HG02981 (cell line): Measurements from ENCODE around the gene MAP2K6.
A peak's percentile ranks its signal among the peaks of the same experiment; 100 is the strongest.

Experiments
- ATAC-seq: cut with Tn5 transposase; IDR thresholded peaks from one replicate; pipeline ENCODE4 v1.9.1; 2021; ENCODE audit warnings: mild to moderate bottlenecking, moderate library complexity; ENCODE audit not compliant: unreplicated experiment

MAP2K6 gene

DNA sequence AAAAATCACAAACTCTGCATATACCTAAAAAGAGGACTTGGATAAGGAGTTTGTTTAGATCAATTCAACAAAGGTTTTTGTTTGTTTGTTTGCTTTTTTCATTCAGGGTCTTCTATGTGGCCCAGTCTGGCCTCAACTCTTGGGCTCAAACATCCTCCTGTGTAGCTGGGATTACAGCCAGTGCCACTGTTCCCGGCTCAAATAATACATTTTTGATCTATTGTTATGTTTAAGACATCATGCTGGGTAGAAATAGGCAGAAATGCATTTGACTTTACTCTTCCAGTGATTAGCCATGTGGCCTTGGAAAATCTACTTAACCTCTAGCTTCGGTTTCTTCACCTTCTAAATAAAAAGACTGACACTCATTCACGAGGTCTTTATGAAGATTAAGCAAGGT lies 11.5 kb downstream of the MAP2K6 start:
- ATAC-seq = no peak

DNA sequence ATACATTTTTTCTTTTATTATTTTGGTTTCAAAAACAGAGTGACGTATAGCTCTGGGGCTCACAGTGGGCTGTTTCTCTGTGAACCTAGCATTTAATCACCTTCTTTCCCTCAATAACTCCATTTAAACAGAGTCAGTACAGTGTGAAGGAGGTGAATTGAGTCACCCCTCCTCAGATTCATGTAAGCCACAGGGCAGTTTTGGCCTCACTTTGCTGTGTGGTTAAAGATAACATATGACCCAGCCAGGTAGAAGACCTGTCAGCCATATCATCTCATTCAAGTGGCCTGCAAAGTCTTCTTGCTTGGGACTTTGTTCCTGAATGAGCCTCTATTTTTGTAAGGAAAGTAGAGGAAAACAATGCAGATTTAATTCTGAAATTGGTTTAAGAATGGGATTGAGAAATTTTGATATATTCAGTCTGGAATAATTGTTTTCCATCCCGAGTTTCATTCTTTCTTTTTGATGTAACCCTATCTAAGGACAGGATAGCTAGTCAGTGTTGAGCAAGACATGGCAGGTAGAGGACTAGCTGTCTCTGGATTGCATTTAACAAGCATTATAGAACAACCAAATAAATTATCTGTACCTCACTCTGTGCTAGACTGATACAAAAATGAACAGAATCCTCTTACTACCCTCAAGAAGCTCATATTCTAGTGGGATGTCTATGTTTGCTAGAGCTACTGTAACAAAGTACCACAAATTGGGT lies 13.1 kb downstream of the MAP2K6 start:
- no peak for ATAC-seq

GRCh38 chr17:69428252-69428980 lies 13.9 kb downstream of the MAP2K6 start:
- ATAC-seq = no peak

DNA sequence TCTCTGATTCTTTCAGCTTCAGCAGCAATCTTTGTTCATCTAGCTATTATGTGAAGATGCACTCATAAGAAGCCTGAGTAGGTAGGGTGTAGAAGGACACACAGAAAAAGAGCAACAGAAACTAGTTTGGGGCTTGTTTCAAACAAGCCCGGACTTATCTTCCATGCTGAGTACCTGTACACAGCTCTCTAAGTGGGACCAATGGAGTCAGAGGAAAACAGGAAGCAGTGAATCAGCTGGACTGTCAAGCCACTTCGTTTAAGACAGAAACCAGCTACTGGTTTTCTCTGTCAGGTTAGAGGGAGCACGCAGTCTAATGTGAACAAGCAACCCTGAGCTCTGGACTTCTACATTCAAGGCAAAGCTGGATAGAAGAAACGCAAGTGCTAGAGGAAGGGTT lies 16.0 kb downstream of the MAP2K6 start:
- no peak for ATAC-seq

GRCh38 chr17:69431835-69432234 lies 17.3 kb downstream of the MAP2K6 start:
- ATAC-seq = no peak

DNA sequence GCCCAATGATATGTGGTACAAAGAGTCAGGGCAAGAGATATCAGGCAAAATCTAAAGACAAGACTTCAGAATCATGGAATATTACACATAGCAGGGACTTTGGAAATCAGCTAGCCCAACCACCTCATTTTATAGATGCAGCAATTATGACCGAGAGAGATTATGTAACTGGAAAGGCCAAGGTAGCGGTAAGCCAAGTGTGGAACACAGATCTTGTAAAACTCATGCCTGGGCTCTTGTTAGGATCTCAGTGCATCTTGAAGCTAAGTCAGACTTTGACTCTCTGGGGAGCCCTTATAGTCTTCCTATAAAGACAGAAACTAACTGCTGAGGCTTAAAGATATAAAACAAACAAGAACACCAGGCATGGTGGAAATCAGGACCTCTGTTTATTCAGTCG lies 18.6 kb downstream of the MAP2K6 start:
- ATAC-seq = no peak

GRCh38 chr17:69434164-69434579 lies 19.7 kb downstream of the MAP2K6 start:
- no peak for ATAC-seq

- no peak for ATAC-seq
Observed at GRCh38 chr17:69435971-69436696, 21.6 kb downstream of the MAP2K6 start.

DNA sequence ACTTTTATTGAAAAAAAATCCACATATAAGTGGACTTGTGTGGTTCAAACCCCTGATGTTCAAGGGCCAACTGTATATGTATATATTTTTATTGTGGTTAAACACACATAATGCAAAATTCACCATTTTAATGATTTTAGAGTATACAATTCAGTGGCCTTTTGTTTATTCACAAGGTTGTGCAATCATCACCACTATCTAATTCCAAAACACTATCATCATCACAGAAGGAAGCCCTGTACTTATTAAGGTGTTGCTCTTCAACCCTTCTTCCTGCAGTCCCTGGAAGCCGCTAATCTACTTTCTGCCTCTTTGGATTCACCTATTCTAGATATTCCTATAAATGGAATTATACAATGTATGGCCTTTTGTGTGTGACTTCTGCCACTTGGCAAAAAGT lies 23.0 kb downstream of the MAP2K6 start:
- no peak for ATAC-seq

- no peak for ATAC-seq
Observed at GRCh38 chr17:69438776-69439175, 24.3 kb downstream of the MAP2K6 start.

- no peak for ATAC-seq
Observed at GRCh38 chr17:69441179-69441578, 26.7 kb downstream of the MAP2K6 start.

- ATAC-seq = no peak
Observed at GRCh38 chr17:69443138-69443537, 28.6 kb downstream of the MAP2K6 start.

- no peak for ATAC-seq
Observed at GRCh38 chr17:69444023-69444422, 29.5 kb downstream of the MAP2K6 start.

DNA sequence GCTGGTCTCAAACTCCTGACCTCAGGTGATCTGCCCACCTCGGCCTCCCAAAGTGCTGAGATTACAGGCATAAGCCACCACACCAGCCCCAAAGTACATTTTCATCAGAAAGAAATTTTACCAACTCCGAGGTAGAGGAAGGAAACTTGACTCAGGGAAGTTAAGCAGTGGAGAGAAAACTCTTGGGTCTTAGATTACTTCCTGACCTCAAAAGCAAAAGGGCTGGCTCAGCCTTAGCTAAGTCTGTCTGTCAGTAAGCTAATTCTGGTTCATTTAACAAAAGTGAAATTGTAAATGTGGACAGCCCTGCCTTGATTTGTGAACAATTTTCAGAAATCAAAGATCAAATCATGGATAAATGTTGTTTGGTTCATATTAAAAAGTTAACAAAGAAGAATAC lies 30.6 kb downstream of the MAP2K6 start:
- no peak for ATAC-seq

DNA sequence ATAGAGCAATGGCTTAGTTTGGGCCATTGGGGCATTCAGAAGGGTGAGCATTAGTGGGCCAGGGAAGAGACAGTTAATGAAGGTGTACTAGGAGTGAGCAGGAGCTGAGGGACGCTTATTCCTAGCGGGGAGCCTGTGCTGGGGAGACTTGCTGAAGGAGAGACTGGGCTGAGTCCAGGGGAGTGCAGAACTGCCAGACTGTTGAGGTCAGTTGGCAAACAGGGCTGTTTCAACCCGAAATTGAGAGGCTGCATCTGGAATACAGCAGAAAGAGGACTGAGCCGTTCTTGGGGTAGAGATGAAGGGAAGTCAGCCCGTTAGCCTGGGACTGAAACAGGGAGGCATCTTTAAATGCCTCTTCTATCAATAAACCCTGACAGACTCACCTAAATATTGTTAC lies 33.2 kb downstream of the MAP2K6 start:
- ATAC-seq = no peak

DNA sequence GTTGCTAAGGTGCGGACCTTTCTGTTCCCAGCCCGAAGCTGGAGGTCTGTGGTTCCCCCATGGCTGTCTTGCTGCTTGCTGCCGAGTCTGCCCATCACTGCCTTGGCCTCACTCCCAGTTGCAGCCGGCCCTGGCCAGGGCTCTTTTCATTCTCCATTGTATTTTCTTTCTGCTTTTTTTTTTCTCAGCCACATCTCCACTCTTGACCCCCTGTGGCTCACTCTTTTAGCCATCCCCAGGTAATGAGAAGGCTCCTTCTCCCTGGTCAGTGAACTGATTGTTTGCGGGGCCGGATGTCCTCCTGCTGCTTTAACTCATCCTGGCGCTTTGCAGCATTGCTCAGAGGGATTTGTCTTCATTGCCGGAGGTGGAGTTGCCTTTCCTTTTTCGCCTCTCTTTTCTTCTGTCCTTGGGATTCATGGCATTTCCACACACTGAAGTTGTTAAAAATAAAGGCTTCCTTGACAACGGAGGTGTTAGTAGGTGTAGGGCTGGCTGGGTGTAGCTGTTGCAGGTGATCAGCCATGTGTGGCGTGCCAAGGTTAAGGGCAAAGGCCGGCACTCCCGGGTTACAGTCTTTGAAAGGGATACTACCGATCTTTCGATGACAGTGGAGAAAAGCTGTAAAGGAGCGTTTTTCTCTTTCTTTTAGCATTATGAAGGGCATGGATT lies 34.1 kb downstream of the MAP2K6 start:
- no peak for ATAC-seq

- no peak for ATAC-seq
Observed at GRCh38 chr17:69450131-69450530, 35.6 kb downstream of the MAP2K6 start.

- no peak for ATAC-seq
Observed at GRCh38 chr17:69450918-69451317, 36.4 kb downstream of the MAP2K6 start.

DNA sequence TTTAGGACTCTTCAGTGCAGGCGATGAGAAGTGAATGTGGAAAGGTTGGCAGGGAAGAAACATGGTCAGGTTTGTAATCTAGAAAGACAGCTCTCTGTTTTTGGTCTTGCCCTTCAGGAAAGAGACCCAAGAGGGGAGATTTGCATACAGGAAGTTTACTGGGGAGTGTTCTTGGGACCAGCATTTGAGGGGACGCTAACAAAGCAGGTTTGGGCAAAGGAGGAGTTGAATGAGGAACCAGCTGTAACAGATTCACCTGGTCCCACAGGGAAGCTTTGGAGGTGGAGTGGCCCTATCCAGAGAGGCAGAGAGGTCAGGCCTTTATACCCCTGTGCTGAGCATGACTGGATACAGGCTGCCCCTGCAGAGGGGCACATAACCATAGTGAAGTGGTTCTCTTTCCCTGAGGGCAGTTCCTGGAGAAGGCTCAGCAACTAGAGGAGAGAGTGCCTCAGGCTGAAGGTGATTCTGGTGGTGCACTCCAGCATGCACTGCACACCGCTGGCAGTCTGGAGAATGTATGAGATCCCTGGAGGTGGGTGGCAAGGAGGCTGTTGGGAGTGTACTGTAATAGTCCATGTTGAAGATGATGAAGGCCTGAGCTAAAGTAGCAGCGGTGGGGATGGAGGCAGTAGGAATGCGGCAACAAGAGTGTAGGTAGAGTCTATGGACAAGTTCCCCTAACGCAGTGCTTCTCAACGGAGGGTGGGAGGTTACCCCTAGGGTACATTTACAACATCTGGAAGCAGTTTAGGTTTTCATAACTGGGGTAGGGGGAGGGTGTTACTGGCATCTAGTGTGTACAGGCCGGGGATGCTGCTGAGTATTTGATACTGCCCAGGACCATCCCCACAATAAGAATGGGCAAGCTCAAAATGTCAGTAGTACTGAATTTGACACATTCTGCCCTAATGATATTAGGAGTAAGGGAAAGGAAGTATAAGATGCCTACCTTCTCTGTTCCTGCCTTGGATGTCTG lies 37.2 kb downstream of the MAP2K6 start:
- ATAC-seq = peak; percentile 53

DNA sequence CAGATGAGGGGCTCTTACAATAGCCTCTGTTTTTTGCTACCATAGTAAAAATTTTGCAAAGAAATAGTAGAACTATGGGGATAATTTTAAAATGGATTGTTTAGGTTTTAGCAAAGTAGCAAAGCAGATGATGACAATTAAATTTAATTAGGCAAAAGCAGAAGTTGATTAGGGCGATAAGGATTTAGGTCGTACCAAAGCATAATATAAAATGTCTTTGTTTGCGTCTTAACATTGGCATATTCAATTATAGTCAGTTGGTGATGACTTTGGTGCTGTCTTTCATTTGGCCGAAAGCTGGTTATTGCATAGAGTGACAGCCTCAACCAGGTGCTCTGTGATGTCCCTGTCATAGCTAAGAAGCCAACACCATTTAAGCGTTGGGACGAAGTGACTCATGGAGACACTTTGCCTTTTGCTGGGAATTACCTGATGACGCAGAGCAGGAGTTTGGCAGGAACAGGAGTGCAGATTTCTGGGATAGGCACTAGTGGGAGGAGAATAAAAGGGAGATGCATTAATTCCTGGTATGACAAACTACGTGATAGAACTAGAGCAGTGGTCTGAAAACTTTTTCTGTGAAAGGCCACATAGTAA lies 38.3 kb downstream of the MAP2K6 start:
- no peak for ATAC-seq
